ENCODE measurements around the gene GLS2. TPM values are rescaled to one million over a fixed set of nuclear protein-coding genes. Genes with fewer than 3 reads are reported as not detected.

GLS2 gene
- total RNA-seq, 1 experiment from 2014 or later, result 14.7 TPM

- no peaks in the 10 kb centered on the region for H3K9me3 Mint-ChIP-seq (ENCODE audit: unreplicated experiment)
- Histone ChIP-seq H3K4me3 (ENCODE audit: low read depth, low read length) (no peak overlapping the region), H3K4me1 (peaks cover 27% of the 10 kb centered on the region), H3K27me3 (replicated peaks; ENCODE audit: control insufficient read depth, insufficient read depth, low read length) (no peaks in the 10 kb centered on the region), H3K9me3 (no peaks in the 10 kb centered on the region), H3K36me3 (ENCODE audit: control insufficient read depth, insufficient read depth, low read length) (no peaks in the 10 kb centered on the region)
- intact Hi-C loops (cut with micrococcal nuclease; ENCODE audit: unreplicated experiment), result no loop called here
- BruUV-seq (replicated peaks), result no TSS peak
- peaks cover 12% of the 10 kb centered on the region for H3K4me1 Mint-ChIP-seq (ENCODE audit: low read depth, unreplicated experiment)
- no peak for DNase-seq
- peak overlapping the region; percentile 13 for H3K27ac Mint-ChIP-seq (ENCODE audit: unreplicated experiment)
- ChIA-PET POLR2A (no interaction called here), CTCF (no interaction called here)
- H3K36me3 Mint-ChIP-seq (ENCODE audit: insufficient read depth, unreplicated experiment), result peaks cover 1% of the 10 kb centered on the region
- no peak for TF ChIP-seq CTCF (IDR thresholded peaks at IDR 0.05; ENCODE audit: insufficient read depth in 1 of 2, low read depth in 1 of 2, low read length in 1 of 2, severe bottlenecking in 1 of 2, unreplicated experiment in 1 of 2)
- H3K27me3 Mint-ChIP-seq (ENCODE audit: insufficient read depth, unreplicated experiment), result no peaks in the 10 kb centered on the region
- no peak overlapping the region for H3K4me3 Mint-ChIP-seq (ENCODE audit: unreplicated experiment)
Measured at GRCh38 chr12:56529656-56530055, 41.7 kb upstream of the GLS2 start.

GRCh38 chr12:56528846-56529245 is 40.9 kb upstream of the GLS2 start:
- BruUV-seq (replicated peaks), result no TSS peak
- no peak overlapping the region for H3K4me3 Mint-ChIP-seq (ENCODE audit: unreplicated experiment)
- H3K27me3 Mint-ChIP-seq (ENCODE audit: insufficient read depth, unreplicated experiment), result no peaks in the 10 kb centered on the region
- DNase-seq, result no peak
- intact Hi-C loops (cut with micrococcal nuclease; ENCODE audit: unreplicated experiment), result no loop called here
- H3K27ac Mint-ChIP-seq (ENCODE audit: unreplicated experiment), result peak overlapping the region; percentile 92
- H3K9me3 Mint-ChIP-seq (ENCODE audit: unreplicated experiment), result no peaks in the 10 kb centered on the region
- Histone ChIP-seq H3K27me3 (replicated peaks; ENCODE audit: control insufficient read depth, insufficient read depth, low read length) (no peaks in the 10 kb centered on the region), H3K4me1 (peaks cover 30% of the 10 kb centered on the region), H3K36me3 (ENCODE audit: control insufficient read depth, insufficient read depth, low read length) (no peaks in the 10 kb centered on the region), H3K9me3 (no peaks in the 10 kb centered on the region), H3K4me3 (ENCODE audit: low read depth, low read length) (no peak overlapping the region)
- peaks cover 12% of the 10 kb centered on the region for H3K4me1 Mint-ChIP-seq (ENCODE audit: low read depth, unreplicated experiment)
- H3K36me3 Mint-ChIP-seq (ENCODE audit: insufficient read depth, unreplicated experiment), result no peaks in the 10 kb centered on the region
- ChIA-PET CTCF (no interaction called here), POLR2A (no interaction called here)
- no peak for TF ChIP-seq CTCF (IDR thresholded peaks at IDR 0.05; ENCODE audit: insufficient read depth in 1 of 2, low read depth in 1 of 2, low read length in 1 of 2, severe bottlenecking in 1 of 2, unreplicated experiment in 1 of 2)

DNA sequence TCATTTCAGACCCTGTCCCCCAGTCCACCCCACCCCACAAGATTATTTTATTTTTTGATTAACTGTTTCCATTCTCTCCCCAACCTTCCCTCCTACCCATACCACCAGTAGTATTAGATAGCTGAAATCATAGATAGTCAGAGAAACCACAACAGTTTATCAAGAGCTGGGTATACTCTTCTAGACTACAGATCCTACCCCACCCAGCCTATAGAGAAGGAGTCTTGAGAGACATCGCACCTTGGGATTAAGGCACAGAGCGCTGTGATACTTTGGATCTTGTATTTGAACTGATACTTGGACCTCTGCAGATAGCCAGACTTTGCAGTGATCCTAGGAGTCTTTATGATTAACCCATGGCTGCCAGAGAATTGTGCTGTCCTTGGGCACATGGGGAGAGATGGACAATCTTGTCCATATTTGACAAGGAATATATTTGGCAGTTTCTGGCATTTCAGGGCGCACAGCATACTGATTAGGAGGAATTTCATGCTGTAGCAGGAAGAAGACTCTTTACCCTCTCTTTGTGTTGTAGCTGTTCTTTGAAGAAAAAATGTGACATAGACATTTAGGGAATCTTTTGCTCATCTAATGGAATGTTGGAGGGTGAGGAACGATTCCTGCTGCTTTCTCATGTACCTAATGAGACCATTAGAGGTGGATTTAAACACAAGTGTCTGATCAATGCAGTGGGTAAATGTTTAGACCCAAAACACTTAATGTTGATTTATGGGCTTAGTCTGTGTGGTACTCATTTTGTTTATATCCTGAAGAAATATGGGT is 34.6 kb upstream of the GLS2 start:
- peak overlapping the region; percentile 59 for H3K4me3 ChIP-seq (ENCODE audit: low read depth, low read length)
- ChIA-PET POLR2A (no interaction called here), CTCF (interaction anchor here (0.5 to 1.5 kb wide), 3 partner anchors 44 to 114 kb away, joined by 3 to 21 read pairs (median 3); no protein-coding TSS in a partner anchor)
- TF ChIP-seq CTCF (IDR thresholded peaks at IDR 0.05; ENCODE audit: insufficient read depth in 1 of 2, low read depth in 1 of 2, low read length in 1 of 2, severe bottlenecking in 1 of 2, unreplicated experiment in 1 of 2), result no peak
- peaks cover 6% of the 10 kb centered on the region for H3K4me1 Mint-ChIP-seq (ENCODE audit: low read depth, unreplicated experiment)
- H3K9me3 Mint-ChIP-seq (ENCODE audit: unreplicated experiment), result no peaks in the 10 kb centered on the region
- H3K9me3 ChIP-seq, result no peaks in the 10 kb centered on the region
- H3K27me3 Mint-ChIP-seq (ENCODE audit: insufficient read depth, unreplicated experiment), result no peaks in the 10 kb centered on the region
- peak overlapping the region; percentile 82 for H3K4me3 Mint-ChIP-seq (ENCODE audit: unreplicated experiment)
- H3K4me1 ChIP-seq, result peaks cover 25% of the 10 kb centered on the region
- H3K36me3 ChIP-seq (ENCODE audit: control insufficient read depth, insufficient read depth, low read length), result no peaks in the 10 kb centered on the region
- no peaks in the 10 kb centered on the region for H3K27me3 ChIP-seq (replicated peaks; ENCODE audit: control insufficient read depth, insufficient read depth, low read length)
- H3K36me3 Mint-ChIP-seq (ENCODE audit: insufficient read depth, unreplicated experiment), result no peaks in the 10 kb centered on the region
- intact Hi-C loops (cut with micrococcal nuclease; ENCODE audit: unreplicated experiment), result loop anchor here (2.0 kb wide), 1 partner anchor 114 kb away; no protein-coding TSS in a partner anchor
- no peak for DNase-seq
- TSS peak; percentile 77 for BruUV-seq (replicated peaks)
- peak overlapping the region; percentile 23 for H3K27ac Mint-ChIP-seq (ENCODE audit: unreplicated experiment)
